Esophagus squamous epithelium (tissue), 5 donors: ENCODE results near the gene MAP2K6. TPM values are rescaled to one million over a fixed set of nuclear protein-coding genes. Genes with fewer than 3 reads are reported as not detected.

Source experiments
- DNase-seq: peaks from one replicate; lab custom pipeline; 2025; lab: John Stamatoyannopoulos, UW
- H3K27ac ChIP-seq, 4 donors: fragments of 200-600 bp; sonication (generic); one replicate each; pipeline ENCODE4 v1.5.1; 2016 to 2019; ENCODE audit warnings: mild to moderate bottlenecking in 1 of 4
- H3K27me3 ChIP-seq, 4 donors: fragments of 200-600 bp; sonication (generic); 1 replicate in 3 of 4; 2 replicates in 1 of 4; pipeline versions ENCODE4 v1.5.1 to v1.6.0; 2017 to 2021; ENCODE audit warnings: antibody characterized with exemption in 1 of 4
- H3K36me3 ChIP-seq, 3 donors: fragments of 200-600 bp; sonication (generic); one replicate each; pipeline ENCODE4 v1.5.1; 2016 to 2019
- H3K4me1 ChIP-seq, 3 donors: fragments of 200-600 bp; sonication (generic); one replicate each; pipeline ENCODE4 v1.5.1; 2017 to 2019
- H3K4me3 ChIP-seq, 4 donors: fragments of 200-600 bp; sonication (generic); 1 replicate in 3 of 4; 2 replicates in 1 of 4; pipeline ENCODE4 v1.5.1; 2016 to 2019; ENCODE audit warnings: mild to moderate bottlenecking in 2 of 4, moderate library complexity in 1 of 4
- H3K9me3 ChIP-seq, 3 donors: fragments of 200-600 bp; sonication (generic); one replicate each; pipeline ENCODE4 v1.5.1; 2016 to 2019
- POLR2A ChIP-seq, 4 donors: fragments of 450-650 bp; IDR thresholded peaks; one replicate each; pipeline ENCODE4 v1.6.1; 2017; ENCODE audit warnings: antibody characterized with exemption in 4 of 4, mild to moderate bottlenecking in 4 of 4, moderate library complexity in 3 of 4
- WGBS, 2 donors: methylation state at CpG; one replicate each; pipeline ENCODE4 v1.1.5; 2018; 5-methylcytosine and 5-hydroxymethylcytosine counted together
- intact Hi-C: fragments of 100-400 bp; cut with DNase I; formaldehyde crosslinking; loops from one replicate; pipeline ENCODE4 v1.15.0; 2022
- total RNA-seq, 4 donors: library from RNA; depleted of rRNA; stranded (reverse); fragments of >200 nt; gene quantifications; one replicate each; pipeline ENCODE4 v1.1.0, GENCODE V29; 2016
- TF ChIP-seq, protein P1 (sequence below), 6 experiments: fragments of 450-650 bp in 4 of 6; fragments of 200-600 bp in 2 of 6; sonication (generic) in 2 of 6; IDR thresholded peaks; one replicate each; pipeline ENCODE4 v1.5.1; 2016 to 2019; ENCODE audit warnings: antibody characterized with exemption in 6 of 6, mild to moderate bottlenecking in 4 of 6, moderate library complexity in 4 of 6
- donor health status: DM: yes; HTN: yes; CAD: no.

The MAP2K6 gene
- total RNA-seq, 4 donors from 2014 or later: 1.5 to 15.0 (median 2.5) TPM

DNA sequence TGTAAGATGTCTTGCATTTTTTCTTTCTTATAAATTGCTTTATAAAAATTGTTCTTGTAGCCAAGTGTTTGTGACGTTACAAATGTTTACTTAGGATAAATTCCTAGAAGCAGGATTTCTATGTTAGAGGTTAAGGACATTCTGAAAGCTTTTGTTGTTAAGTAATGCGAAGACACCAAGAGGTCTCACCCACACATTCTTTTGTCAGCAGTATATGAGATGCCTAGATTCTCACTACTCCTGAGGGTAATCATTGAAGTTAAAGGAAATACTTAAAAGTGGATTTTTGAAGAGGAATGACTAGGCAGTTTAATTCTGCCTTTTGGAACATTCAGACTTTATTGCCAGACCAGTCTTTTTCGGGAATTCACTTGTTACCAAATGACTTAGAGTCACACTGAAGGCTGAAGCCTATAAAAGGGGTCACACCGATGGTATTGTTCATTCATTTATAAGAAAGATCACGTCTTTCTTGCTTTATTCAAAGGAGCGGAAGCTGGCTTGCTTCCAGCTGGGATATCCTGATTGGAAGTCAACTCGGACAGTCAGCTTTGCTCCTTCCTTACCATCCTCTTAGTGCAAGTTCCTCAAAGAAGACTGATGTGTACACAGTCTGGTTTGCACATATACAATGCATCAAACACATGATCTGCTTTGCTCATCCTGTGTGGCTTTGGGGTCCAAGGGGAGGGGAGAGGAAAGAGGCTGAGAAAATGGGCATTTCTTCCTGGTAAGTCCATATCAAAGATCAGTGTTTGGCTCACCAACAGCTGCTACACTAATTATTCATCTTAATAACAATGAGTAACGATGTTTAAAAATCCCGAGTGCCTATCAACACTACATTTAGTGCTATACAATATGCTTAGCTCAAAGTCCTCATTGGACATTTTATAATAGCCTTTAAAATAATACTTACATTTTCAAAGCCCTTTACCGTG, 160.0 kb downstream of the MAP2K6 start:
- Histone ChIP-seq H3K4me3 (no peak overlapping the region), H3K27ac (peak overlapping the region in 3 of 4 donors; percentile 0 to 59 (median 40)), H3K9me3 (no peaks in the 10 kb centered on the region), H3K4me1 (peaks cover 1 to 21% (median 19%) of the 10 kb centered on the region in 3 donors), H3K27me3 (no peaks in the 10 kb centered on the region), H3K36me3 (no peaks in the 10 kb centered on the region)
- no peak for DNase-seq
- 44 to 52% methylated on average over 10 of the region's 10 CpGs for WGBS, 2 donors
- TF ChIP-seq POLR2A (IDR thresholded peaks at IDR 0.05): no peak
- TF ChIP-seq, protein P1, sequence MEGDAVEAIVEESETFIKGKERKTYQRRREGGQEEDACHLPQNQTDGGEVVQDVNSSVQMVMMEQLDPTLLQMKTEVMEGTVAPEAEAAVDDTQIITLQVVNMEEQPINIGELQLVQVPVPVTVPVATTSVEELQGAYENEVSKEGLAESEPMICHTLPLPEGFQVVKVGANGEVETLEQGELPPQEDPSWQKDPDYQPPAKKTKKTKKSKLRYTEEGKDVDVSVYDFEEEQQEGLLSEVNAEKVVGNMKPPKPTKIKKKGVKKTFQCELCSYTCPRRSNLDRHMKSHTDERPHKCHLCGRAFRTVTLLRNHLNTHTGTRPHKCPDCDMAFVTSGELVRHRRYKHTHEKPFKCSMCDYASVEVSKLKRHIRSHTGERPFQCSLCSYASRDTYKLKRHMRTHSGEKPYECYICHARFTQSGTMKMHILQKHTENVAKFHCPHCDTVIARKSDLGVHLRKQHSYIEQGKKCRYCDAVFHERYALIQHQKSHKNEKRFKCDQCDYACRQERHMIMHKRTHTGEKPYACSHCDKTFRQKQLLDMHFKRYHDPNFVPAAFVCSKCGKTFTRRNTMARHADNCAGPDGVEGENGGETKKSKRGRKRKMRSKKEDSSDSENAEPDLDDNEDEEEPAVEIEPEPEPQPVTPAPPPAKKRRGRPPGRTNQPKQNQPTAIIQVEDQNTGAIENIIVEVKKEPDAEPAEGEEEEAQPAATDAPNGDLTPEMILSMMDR (IDR thresholded peaks at IDR 0.05): no peak
- intact Hi-C loops: no loop called here

DNA sequence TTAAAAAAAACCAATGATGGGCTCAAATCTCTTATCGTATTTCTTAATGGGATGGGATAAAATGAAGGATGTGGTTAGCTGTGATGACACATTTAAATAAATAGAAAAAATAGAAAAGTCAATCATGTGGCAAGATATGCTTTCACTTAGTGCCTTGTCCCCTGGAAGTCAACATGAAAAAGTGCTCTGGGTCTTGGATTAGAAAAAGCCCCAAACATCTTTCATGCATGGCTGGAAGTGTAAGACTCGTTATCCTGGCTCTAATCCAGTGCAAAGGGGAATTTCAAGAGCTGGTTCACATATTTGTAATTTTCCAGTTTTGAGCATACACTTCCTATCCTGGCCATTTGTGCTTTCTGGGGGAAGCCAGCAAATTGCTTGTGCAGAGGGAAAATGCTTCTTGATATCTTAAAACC, 160.9 kb downstream of the MAP2K6 start:
- no peak for DNase-seq
- Histone ChIP-seq H3K4me1 (peaks cover 0 to 19% (median 19%) of the 10 kb centered on the region in 3 donors), H3K4me3 (no peak overlapping the region), H3K36me3 (no peaks in the 10 kb centered on the region), H3K27me3 (no peaks in the 10 kb centered on the region), H3K9me3 (no peaks in the 10 kb centered on the region), H3K27ac (peak overlapping the region in 3 of 4 donors; percentile 11 to 59 (median 18))
- no peak for TF ChIP-seq POLR2A (IDR thresholded peaks at IDR 0.05)
- TF ChIP-seq, protein P1 (IDR thresholded peaks at IDR 0.05): no peak
- 4 to 12% methylated on average over 2 of the region's 2 CpGs for WGBS, 2 donors
- intact Hi-C loops: no loop called here

DNA sequence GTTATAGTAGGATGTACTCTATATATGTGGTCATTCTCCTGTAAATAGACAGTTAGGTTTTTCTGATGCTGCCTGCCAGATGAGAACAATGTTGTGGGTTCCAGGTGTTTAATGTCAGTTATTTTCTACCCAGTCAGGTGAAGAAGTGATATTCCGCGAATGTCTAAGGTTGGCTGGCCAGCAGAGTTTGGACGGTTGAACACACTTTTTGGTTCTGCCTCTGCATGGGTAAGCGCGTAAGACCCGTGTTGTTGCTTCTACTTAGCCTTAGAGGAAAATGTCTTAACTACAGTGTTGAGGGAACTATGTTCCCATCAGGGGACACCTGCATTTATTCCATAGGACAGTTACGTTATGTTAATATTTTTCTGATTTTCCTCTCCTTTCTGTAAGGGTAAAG, 162.6 kb downstream of the MAP2K6 start:
- Histone ChIP-seq H3K36me3 (no peaks in the 10 kb centered on the region), H3K9me3 (no peaks in the 10 kb centered on the region), H3K27me3 (no peaks in the 10 kb centered on the region), H3K27ac (no peak overlapping the region), H3K4me1 (peaks cover 0 to 19% (median 19%) of the 10 kb centered on the region in 3 donors), H3K4me3 (no peak overlapping the region)
- no peak for DNase-seq
- TF ChIP-seq, protein P1 (IDR thresholded peaks at IDR 0.05): no peak
- no peak for TF ChIP-seq POLR2A (IDR thresholded peaks at IDR 0.05)
- intact Hi-C loops: no loop called here
- 95 to 96% methylated on average over 7 of the region's 7 CpGs for WGBS, 2 donors

DNA sequence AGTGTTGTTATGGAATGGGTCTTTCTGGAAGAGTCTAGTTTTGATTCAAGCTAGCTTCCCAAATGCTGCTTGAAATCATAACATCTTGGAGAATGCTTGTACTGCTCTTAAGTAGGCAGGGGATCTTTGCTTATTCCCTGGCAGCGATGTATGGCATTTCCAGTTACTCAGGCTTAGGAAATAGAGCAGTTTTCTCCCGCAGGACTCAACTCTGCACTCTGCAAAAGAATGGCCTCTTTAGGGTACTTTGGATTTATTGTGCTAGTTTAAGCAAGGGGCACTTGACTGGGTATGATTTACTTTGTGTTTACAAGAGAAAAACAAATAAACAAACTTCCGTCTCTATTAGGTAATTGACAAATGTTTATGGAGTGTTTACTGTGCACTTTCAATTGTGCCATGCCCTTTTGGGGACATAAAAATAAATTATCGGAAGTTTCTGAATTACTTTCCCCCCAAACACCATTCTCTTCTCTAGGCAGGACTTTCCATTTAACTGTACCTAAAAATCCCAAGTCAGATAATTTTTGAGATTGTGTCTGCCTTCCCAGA, 164.0 kb downstream of the MAP2K6 start:
- TF ChIP-seq, protein P1 (IDR thresholded peaks at IDR 0.05): no peak
- TF ChIP-seq POLR2A (IDR thresholded peaks at IDR 0.05): no peak

More for the DNA sequence above, 164.0 kb downstream of the MAP2K6 start:
- intact Hi-C loops: no loop called here
- Histone ChIP-seq H3K27me3 (no peaks in the 10 kb centered on the region), H3K4me3 (no peak overlapping the region), H3K4me1 (peaks cover 0 to 19% (median 19%) of the 10 kb centered on the region in 3 donors), H3K36me3 (no peaks in the 10 kb centered on the region), H3K9me3 (no peaks in the 10 kb centered on the region), H3K27ac (no peak overlapping the region)
- 92% methylated on average over 4 of the region's 4 CpGs for WGBS, 2 donors
- DNase-seq: no peak
